Kidney glomerular epithelial cell (primary cell): ENCODE results near the gene CXXC5.
"Not testable (repeated sequence)": the region's sequence is repeated elsewhere in the genome, so short reads cannot be mapped to it uniquely, and the experiment has no call there.

Experiments used
- DNase-seq: peaks from one replicate; lab custom pipeline; 2025; lab: John Stamatoyannopoulos, UW

Gene CXXC5

DNA sequence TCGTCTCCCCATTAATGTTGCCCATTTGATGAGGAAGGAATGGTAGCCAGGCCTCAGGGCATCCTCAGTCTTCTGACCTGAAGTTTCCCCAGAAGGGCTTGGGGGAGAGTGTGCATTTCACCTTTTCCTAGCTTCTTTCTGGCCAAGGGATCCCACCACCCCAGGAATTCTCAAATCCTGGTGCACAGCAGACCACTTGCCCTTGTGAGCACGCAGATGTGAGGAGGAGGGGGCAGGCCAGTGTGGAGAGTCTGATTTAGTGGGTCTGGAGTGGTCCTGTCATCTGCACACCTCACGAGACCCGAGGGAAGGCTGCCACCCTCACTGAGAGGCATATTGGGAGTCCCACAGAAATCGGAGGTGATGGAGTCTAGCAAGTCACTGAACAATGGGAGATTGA lies 64.3 kb downstream of the CXXC5 start:
- DNase-seq = no peak

DNA sequence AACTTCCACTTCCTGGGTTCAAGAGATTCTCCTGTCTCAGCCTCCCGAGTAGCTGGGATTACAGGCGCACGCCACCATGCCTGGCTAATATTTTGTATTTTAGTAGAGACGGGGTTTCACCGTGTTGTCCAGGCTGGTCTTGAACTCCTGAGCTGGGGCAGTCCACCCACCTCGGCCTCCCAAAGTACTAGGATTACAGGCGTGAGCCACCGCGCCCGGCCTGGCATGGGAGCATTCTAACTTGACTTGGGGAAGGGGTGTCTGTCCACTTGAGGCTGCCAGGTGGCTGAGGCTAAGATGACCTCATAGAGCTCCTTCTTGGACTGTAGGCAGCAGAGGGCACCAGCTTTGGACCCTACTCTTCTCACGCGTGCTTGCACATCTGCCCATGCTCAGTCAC lies 65.7 kb downstream of the CXXC5 start:
- not testable (repeated sequence) for DNase-seq

DNA sequence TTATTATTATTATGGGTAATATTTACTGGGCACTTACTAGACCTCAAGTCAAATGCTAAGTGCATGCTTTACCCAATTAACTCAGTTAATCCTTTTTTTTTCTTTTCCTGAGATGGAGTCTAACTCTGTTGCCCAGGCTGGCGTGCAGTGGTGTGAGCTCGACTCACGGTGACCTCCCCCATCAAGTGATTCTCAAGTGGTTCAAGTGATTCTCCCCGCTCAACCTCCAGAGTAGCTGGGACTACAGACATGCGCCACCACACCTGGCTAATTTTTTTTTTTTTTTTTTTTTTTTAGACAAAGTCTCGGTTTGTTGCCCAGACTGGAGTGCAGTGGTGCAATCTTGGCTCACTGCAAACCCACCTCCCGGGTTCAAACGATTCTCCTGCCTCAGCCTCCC lies 69.1 kb downstream of the CXXC5 start:
- DNase-seq = no peak

DNA sequence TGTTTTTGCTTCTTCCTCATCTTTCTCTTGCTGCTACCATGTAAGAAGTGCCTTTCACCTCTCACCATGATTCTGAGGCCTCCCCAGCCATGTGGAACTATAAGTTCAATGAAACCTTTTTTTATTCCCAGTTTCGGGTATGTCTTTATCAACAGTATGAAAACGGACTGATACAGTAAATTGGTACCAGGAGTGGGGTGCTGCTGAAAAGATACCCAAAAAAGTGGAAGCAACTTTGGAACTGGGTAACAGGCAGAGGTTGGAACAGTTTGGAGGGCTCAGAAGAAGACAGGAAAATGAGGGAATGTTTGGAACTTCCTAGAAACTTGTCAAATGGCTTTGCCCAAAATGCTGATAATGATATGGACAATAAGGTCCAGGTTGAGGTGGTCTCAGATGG lies 70.3 kb downstream of the CXXC5 start:
- DNase-seq = not testable (repeated sequence)

DNA sequence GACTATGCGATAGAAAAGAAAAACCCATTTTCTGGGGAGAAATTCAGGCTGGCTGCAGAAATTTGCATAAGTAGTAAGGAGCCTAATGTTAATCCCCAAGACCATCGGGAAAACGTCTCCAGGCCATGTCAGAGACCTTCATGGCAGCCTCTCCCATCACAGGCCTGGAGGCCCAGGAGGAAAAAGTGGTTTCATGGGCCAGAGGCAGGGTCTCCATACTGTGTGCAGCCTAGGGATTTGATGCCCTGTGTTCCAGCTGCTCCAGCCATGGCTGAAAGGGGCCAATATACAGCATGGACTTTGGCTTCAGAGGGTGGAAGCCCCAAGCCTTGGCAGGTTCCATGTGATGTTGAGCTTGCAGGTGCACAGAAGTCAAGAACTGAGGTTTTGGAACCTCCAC lies 71.8 kb downstream of the CXXC5 start:
- not testable (repeated sequence) for DNase-seq

DNA sequence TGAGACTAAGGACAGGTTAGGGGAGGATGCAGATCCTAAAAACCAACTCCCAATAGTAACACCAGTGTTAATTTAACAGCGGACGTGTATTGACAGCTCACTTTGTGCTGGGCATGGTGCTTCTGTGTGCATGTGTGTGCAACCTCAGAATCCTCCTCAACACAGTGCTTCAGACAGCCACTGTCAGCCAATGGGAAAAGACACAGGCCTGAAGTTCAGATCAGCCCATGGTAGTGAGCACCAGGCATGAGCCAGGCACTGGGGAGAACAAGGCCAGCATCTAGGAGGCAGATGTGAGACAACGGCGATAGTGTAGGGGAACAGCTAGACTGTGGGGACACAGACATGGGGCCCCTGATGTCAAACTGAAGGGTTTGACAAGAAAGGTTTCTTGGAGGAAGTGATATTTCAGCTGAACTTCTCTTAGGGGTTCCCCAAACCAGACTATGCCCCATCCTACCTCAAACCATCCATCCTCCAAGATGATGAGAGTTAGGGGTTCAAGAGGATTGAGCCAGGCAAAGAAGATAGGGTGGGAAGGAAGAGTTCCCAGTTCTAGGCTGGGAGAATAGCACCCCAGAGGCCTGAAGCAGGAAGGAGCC lies 75.9 kb downstream of the CXXC5 start:
- DNase-seq = no peak

DNA sequence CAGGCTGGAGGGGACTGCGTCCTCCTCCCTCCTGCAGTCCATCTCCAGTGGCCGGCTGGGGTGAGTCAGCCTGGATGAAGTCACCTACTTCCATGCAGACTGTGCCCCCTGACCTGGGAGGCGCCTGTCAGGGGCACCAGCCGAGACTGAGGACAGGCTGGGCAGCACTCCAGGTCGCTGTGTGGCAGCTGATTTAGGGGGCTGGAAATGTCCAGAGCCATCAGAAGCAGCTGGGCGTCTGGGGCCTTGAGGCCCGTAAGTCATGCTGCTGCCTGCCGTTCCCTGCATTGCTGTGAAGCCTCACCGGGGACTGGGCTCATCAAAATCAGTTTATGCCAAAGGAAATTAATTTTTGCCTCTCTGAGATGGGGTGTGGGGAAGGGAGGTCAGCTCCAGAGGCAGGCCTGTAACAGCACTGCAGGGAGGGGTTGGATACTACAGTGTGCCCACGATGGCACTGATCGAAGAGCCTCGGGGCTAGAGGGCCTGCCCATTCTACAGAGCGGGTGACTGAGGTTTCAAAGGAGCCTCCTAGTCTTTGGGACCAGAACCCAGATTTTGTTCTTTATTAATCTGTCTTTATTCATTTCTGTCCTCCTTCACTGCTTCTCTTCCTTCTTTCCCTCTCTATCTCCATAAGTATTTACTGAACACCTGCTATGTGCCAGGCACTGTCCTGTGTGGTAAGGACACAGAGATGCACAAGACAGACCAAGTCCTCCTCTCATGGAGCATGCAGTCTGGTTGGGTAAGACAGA lies 77.1 kb downstream of the CXXC5 start:
- peak; percentile 82 for DNase-seq

DNA sequence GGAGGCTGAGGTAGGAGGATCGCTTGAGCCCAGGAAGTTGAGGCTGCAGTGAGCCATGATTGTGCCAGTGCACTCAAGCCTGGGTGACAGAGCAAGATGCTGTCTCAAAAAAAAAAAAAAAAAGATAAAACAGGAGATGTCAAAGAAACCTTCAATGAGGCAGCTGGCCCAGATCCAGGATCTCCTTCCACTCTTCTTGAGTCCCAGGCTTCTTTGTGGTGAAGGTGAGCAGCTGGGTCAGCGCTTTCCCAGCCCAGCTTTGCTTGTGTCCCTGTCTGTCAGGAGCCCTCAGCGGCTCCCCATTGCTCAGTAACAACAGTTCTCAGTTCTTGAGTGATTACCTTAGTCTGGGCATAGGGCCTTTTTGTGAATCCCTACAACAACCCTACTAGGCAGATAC lies 78.1 kb downstream of the CXXC5 start:
- DNase-seq = no peak

DNA sequence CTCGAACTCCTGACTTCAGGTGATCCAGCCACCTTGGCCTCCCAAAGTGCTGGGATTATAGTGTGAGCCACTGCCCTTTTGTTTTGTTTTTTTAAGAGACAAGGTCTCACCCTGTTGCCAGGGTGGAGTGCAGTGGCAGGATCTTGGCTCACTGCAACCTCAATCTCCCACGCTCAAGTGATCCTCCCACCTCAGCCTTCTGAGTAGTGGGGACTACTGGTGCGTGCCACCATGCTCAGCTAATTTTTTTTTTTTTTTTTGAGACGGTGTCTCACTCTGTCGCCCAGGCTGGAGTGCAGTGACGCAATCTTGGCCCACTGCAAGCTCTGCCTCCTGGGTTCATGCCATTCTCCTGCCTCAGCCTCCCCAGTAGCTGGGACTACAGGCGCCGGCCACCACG lies 79.5 kb downstream of the CXXC5 start:
- peak; percentile 63 for DNase-seq

DNA sequence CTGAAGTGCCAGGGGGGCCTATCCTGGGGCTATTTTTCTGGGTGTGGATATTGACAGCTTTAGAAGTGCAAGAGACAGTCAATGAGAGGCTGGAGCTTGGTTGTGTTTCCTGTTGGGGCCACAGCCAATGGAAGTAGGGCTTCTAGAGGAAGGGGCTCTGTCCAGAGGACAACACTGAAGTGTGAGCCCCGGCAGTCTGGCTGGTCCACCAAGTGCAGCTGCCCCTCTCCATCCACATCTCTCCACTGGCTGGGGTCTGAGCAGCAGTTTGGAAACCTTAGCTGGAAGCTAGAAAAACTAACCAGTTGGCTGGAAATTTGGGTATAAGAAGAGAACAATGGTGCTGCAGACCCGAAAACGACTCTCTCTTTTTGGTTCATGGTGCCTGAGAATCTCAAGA lies 83.1 kb downstream of the CXXC5 start:
- no peak for DNase-seq

DNA sequence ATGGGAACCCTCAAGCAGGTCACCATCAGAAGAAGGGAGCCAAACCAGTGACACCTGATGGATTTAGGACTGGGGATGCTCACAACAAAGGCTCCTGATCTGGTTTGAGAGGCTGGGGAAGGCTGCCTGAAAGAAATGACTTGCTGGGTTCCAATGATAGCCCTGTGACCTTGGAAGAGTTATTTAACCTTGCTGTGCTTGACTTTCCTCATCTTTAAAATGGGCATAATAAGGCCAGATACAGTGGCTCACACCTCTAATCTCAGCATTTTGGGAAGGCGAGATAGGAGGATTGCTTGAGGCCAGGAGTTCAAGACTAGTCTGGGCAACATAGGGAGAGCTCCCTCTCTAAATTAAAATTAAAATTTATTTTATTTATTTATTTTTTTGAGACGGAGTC lies 83.9 kb downstream of the CXXC5 start:
- no peak for DNase-seq

DNA sequence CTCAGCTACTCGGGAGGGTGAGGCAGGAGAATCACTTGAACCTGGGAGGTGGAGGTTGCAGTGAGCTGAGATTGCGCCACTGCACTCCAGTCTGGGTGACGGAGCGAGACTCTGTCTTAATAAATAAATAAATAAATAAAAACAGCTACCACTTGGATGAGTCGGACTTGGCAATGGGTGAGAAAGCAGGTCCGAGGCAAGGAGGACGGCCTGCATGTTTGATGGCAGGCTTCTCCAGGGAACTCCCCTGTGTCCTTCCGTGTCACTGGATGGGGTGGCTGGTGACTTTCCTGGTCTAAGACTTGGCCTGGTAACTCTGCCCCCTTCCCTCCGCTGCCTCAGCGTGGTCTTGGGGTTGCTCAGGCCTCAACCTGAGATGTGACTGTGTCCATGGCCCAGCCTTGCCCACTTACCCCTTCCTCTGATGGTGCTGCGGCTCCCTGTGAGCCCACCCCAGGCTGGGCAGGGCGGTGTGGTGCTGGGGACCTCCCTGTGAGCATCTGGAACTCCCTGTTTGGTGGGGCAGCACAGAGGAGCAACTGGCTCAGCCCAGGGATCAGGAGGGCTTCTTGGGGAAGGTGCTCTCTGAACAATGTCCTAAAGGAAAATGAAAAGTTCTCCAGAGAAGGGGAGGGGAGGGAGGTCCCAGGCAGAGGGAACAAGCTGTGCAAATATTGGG lies 85.0 kb downstream of the CXXC5 start:
- no peak for DNase-seq
